ENCODE measurements around the gene PTPRN2. TPM values are rescaled to one million over a fixed set of nuclear protein-coding genes. Genes with fewer than 3 reads are reported as not detected.

Gene PTPRN2
- total RNA-seq, 4 donors from 2014 or later: 2.0 to 9.5 (median 2.6) TPM

DNA sequence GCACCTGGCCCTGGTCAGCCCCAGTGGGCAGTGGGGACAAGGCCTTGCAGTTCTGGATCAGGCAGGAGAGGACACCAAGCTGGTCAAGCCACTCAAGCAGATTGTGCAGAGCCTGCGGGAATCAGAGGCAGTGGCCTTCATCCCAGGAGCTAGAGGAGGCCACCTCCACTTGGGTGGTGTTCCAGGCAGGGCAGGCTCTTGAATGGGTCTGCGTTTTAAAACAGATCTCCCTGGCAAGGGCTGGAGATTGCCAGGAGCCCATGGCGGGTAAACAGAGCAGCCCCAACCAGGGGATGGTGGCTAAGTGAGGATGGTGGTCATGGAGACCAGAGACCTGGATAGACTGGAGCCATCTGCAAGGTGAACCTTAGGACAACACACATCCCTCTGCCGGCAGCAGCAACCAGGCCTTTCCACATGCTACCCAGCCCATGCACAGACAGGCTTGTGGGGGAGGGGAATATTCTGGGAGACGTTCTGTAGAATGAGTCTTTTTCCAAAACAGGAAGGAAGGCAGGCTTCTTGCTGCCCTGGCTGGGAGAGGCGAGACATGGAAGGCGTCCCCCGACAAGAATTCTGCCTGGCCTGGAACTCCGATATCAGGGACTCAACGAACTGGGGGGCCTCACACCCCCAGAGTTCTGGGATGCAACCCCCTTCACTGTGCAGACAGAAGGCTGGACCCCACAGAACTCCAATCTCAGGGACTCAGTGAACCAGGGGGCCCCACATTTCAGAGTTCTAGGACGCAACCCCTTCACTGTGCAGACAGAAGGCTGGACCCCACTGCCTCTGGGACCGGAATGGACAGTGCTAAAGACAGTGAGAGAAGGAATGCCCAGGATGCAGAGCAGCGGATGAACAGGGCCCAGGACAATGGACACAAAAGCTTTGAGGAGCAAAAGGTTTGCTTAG lies 264.8 kb downstream of the PTPRN2 start:
- TF ChIP-seq, protein P1, sequence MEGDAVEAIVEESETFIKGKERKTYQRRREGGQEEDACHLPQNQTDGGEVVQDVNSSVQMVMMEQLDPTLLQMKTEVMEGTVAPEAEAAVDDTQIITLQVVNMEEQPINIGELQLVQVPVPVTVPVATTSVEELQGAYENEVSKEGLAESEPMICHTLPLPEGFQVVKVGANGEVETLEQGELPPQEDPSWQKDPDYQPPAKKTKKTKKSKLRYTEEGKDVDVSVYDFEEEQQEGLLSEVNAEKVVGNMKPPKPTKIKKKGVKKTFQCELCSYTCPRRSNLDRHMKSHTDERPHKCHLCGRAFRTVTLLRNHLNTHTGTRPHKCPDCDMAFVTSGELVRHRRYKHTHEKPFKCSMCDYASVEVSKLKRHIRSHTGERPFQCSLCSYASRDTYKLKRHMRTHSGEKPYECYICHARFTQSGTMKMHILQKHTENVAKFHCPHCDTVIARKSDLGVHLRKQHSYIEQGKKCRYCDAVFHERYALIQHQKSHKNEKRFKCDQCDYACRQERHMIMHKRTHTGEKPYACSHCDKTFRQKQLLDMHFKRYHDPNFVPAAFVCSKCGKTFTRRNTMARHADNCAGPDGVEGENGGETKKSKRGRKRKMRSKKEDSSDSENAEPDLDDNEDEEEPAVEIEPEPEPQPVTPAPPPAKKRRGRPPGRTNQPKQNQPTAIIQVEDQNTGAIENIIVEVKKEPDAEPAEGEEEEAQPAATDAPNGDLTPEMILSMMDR (IDR thresholded peaks at IDR 0.05): no peak
- ATAC-seq (ENCODE audit: low FRiP score) (no peak), DNase-seq (ENCODE audit: low spot score) (no peak)

DNA sequence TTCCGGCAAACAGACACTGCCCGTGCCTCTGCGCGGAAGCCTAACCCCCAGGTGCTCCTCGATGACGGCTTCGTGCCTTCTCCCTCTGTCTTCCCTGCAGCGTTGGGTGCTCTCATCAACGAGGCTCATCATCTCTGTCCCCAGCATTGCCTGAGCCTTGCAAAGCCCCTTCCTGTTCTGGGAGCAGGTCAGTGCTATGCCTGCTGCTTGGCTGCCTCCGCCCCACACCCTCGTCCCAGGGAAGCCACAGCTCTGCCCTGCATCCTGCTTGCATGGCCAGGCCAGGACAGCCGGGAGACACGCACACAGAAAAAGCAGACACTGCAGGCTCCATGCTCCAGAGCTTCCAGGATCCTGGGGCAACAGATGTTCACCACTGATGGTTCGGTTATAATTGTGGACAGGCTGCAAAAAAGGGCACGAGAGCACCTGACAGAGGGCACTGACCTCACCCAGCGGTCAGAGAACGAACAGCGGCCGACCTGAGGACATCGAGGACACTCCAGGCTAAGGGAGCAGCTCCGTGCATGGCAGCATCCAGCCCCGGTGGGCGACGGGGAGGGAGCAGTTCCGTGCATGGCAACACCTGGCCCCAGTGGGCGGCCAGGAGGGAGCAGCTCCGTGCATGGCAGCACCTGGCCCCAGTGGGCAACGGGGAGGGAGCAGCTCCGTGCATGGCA lies 265.5 kb downstream of the PTPRN2 start:
- ATAC-seq (ENCODE audit: low FRiP score) (no peak), DNase-seq (ENCODE audit: low spot score) (no peak)
- TF ChIP-seq, protein P1 (IDR thresholded peaks at IDR 0.05): no peak

DNA sequence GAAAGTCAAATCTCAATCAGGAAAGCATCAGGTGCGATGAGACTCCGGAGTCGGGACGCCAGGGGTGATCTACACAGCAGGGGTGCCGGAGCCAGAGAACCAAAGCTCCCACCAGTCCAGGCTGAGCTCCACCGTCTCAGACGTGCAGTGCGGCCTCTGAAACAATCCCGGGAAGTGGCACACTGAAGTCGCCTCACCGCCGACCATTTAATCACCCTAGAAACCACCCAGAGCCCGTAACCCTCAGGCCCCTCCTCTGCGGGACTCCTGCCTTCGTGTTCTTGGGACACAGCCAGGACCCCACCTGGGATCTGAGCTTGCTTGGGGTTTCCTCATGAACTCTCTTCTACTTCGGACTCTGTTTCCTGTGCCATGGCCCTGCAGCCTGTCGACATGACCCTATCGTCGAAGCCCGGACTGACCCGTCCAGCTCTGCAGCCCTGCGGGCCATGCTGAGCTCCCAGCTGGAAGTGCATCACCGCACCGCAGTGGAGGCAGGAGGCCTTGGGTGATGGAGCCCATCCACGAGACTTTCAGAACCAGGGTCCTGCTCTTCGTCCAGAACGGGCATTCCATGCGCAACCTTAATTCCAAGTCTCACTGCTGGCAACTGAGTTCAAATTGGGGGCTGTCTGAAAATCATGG lies 266.4 kb downstream of the PTPRN2 start:
- ATAC-seq (ENCODE audit: low FRiP score): no peak
- TF ChIP-seq, protein P1 (IDR thresholded peaks at IDR 0.05): no peak
- DNase-seq (ENCODE audit: low spot score): no peak

DNA sequence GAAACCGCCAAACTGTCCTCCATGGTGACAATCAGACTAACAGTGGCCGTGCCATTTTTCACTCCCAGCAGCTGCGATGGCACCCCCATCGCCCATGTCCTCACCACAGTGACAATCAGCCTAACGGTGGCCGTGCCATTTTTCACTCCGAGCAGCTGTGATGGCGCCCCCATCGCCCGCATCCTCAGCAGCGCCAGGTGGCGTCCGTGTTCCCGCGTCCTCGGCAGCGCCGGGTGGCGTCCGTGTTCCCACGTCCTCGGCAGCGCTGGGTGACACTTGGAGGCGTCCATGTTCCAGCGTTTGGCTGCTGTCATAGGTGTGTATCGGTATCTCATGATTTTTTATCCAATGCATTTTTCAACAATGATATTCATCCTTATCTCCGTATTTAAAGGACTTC lies 267.3 kb downstream of the PTPRN2 start:
- TF ChIP-seq, protein P1 (IDR thresholded peaks at IDR 0.05): no peak
- DNase-seq (ENCODE audit: low spot score): no peak
- ATAC-seq (ENCODE audit: low FRiP score): no peak

DNA sequence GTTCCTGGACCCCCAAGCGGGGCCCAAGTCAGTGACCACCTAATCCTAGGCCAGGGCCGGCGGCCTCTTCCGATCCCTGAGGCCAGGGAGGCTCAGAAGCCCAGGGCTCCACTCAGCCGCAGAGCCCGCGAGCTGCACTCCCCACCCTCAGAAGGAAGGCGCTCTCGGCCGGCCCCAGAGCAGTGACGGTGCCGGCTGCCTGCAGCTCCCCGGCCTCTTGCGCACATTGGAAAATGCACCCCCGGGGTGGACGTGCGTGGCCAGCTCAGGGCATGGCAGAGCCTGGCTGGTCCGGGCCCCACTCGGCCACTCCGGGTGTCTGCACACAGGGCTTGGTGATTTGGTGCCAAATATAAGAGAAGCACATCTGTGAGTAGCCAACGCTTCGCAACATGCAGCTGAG lies 269.1 kb downstream of the PTPRN2 start:
- ATAC-seq (ENCODE audit: low FRiP score) (no peak), DNase-seq (ENCODE audit: low spot score) (no peak)
- TF ChIP-seq, protein P1 (IDR thresholded peaks at IDR 0.05): no peak

DNA sequence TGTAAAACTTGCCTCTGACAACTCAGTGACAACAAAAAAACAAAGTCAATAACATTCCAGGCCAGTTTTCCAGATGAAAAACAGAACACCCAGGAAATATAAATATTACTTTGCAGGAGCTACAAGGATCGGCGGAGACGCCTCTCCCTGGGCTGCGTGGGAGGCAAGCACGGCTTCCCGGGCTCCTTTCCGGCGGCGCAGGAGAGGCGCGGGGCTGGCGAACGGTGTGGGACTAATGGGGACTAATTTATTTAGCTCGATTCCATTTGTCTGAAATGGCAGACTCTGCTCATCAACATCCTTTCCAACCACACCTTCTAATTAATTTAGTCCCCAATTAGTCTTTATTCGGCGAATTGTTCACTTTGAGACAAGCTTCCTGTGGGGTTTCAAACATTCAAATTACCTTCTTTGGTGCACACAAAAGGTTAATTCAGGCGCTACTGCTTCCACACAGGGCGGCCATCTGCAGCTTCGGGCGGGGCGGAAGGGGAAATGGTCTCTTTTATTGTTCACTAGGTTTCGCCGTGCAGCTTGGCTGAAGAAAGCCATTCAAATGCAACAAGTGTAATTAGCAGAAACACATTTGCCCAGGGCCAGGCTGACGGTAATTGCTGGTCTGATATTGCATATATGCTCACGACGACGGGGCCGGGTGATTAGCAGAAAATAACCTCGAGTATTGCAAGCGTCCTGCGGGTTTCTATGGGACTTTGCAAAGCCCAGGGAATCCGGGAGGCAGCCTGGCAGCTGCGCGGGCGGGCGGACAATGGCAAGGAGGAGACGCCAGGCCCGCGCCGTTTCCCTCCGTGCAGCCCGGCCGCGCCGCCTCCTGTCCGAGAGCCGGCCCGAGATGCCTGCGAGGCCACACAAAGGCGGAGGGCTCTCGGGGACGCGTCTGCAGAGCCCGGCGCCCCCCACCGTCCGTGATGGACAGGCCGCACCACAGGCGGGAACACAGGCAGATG lies 270.1 kb downstream of the PTPRN2 start:
- ATAC-seq (ENCODE audit: low FRiP score) (no peak), DNase-seq (ENCODE audit: low spot score) (no peak)
- TF ChIP-seq, protein P1 (IDR thresholded peaks at IDR 0.05): no peak

All from omental fat pad (tissue), 4 donors.